ENCODE data around the gene EIF2S3. TPM values are rescaled to one million over a fixed set of nuclear protein-coding genes. Genes with fewer than 3 reads are reported as not detected.

Gene EIF2S3
- total and polyA plus RNA-seq, 2 of the 8 experiments (the other 6 are each of a cell fraction or from before 2014, with no cell fraction given): 65.5 to 259 TPM

DNA sequence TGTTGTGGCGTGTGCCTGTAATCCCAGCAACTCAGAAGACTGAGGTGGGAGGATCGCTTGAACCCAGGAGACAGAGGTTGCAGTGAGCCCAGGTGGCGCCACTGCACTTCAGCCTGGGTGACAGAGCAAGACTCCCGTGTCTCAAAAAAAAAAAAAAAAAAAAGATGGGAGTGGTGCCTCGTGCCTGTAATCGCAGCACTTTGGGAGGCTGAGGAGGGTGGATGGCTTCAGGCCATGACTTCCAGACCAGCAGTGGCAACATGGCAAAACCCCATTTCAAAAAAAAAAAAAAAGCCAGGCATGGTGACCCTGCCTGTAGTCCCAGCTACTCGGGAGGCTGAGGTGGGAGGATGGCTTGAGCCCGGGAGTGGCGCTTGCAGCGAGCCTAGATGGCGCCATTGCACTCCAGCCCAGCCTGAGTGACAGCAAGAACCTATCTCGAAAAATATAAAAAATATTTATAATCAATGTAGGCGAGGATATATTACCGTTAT is 27.0 kb downstream of the EIF2S3 start:
- CTCF ChIA-PET (ENCODE audit: partially characterized antibody): interaction anchor here (0.6 to 1.5 kb wide), 9 partner anchors 13 to 309 kb away, joined by 3 to 4 read pairs (median 3); no protein-coding TSS in a partner anchor
- Histone ChIP-seq H2BK15ac (ENCODE audit: low read length) (no peak overlapping the region), H3K9ac (replicated peaks in 1 of 4; ENCODE audit: extremely low read depth in 1 of 4, low read depth in 3 of 4, low read length in 3 of 4) (no peak overlapping the region), H3K4me2 (ENCODE audit: insufficient read depth in 1 of 2, low read depth in 2 of 2, low read length in 2 of 2) (0 out of 4 replicates have a peak overlapping the region, but pooled peaks of 1 of the 2 experiments have one; percentile 33), H3K27me3 (replicated peaks in 1 of 4; ENCODE audit: control insufficient read depth in 3 of 4, extremely low read depth in 1 of 4, insufficient read depth in 3 of 4, low read length in 3 of 4) (no peaks in the 10 kb centered on the region), H2BK120ac (replicated peaks; ENCODE audit: low read depth, low read length) (no peak overlapping the region), H3K27ac (ENCODE audit: low read depth, low read length) (no peak overlapping the region), H2AFZ (ENCODE audit: low read length) (no peak overlapping the region), H3K79me2 (ENCODE audit: control insufficient read depth in 1 of 2, insufficient read depth in 2 of 2, low read length in 2 of 2) (no peaks in the 10 kb centered on the region), H3K4me3 (ENCODE audit: extremely low read depth in 1 of 4, insufficient read depth in 2 of 4, low read depth in 3 of 4, low read length in 4 of 4) (no peak overlapping the region), H3K4me1 (replicated peaks in 1 of 4; ENCODE audit: control insufficient read depth in 3 of 4, insufficient read depth in 4 of 4, low read length in 3 of 4) (no peaks in the 10 kb centered on the region), H3K18ac (ENCODE audit: extremely low read depth, low read length) (no peak overlapping the region), H4K20me1 (replicated peaks in 1 of 2; ENCODE audit: control insufficient read depth in 1 of 2, insufficient read depth in 2 of 2, low read length in 2 of 2) (no peaks in the 10 kb centered on the region), H2BK12ac (ENCODE audit: low read depth, low read length) (no peak overlapping the region), H2BK5ac (ENCODE audit: low read depth, low read length) (no peak overlapping the region), H2BK20ac (ENCODE audit: low read length) (no peak overlapping the region), H3K36me3 (ENCODE audit: control insufficient read depth in 2 of 4, insufficient read depth in 4 of 4, low read length in 3 of 4) (peaks cover 0 to 13% (median 3%) of the 10 kb centered on the region in 4 experiments; a peak in 4 of 8 replicates), H3K9me3 (ENCODE audit: insufficient read depth in 2 of 2, low read depth in 1 of 2, low read length in 1 of 2) (no peaks in the 10 kb centered on the region), H2AK5ac (ENCODE audit: low read depth, low read length) (no peak overlapping the region), H3K14ac (ENCODE audit: insufficient read length) (no peak overlapping the region), H3K56ac (replicated peaks; ENCODE audit: insufficient read length, low read depth, low read length) (no peak overlapping the region), H3K23ac (ENCODE audit: insufficient read length) (no peak overlapping the region), H3K79me1 (ENCODE audit: low read depth, low read length) (no peaks in the 10 kb centered on the region), H4K91ac (replicated peaks; ENCODE audit: insufficient read length, low read length) (no peak overlapping the region), H3K23me2 (ENCODE audit: low read depth, low read length) (no peaks in the 10 kb centered on the region), H4K5ac (ENCODE audit: insufficient read length, low read depth, low read length) (no peak overlapping the region), H3K4ac (replicated peaks; ENCODE audit: insufficient read length, low read depth, low read length) (no peak overlapping the region), H4K8ac (ENCODE audit: extremely low read depth, insufficient read depth, low read length) (no peak overlapping the region)
- POLR2A ChIA-PET (ENCODE audit: partially characterized antibody): interaction anchor here (0.6 to 1.7 kb wide), 2 partner anchors 122 to 161 kb away, joined by 3 read pairs; no protein-coding TSS in a partner anchor
- TF ChIP-seq, protein P1, sequence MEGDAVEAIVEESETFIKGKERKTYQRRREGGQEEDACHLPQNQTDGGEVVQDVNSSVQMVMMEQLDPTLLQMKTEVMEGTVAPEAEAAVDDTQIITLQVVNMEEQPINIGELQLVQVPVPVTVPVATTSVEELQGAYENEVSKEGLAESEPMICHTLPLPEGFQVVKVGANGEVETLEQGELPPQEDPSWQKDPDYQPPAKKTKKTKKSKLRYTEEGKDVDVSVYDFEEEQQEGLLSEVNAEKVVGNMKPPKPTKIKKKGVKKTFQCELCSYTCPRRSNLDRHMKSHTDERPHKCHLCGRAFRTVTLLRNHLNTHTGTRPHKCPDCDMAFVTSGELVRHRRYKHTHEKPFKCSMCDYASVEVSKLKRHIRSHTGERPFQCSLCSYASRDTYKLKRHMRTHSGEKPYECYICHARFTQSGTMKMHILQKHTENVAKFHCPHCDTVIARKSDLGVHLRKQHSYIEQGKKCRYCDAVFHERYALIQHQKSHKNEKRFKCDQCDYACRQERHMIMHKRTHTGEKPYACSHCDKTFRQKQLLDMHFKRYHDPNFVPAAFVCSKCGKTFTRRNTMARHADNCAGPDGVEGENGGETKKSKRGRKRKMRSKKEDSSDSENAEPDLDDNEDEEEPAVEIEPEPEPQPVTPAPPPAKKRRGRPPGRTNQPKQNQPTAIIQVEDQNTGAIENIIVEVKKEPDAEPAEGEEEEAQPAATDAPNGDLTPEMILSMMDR (IDR thresholded peaks at IDR 0.05; ENCODE audit: control extremely low read depth in 1 of 3, insufficient read depth in 1 of 3, low read depth in 1 of 3, low read length in 3 of 3): peak in 2 of 3 experiments; percentile 30 to 49; a peak in 2 of 4 replicates
- TF ChIP-seq RAD21 (IDR thresholded peaks at IDR 0.05 in 1 of 2, conservative IDR thresholded peaks at IDR 0.05 in 1 of 2; ENCODE audit: low read depth in 2 of 2, low read length in 2 of 2) (peak; percentile 47 to 55), EZH2 (IDR thresholded peaks at IDR 0.05; ENCODE audit: low read depth, low read length, severe bottlenecking) (no peak)
- DNase-seq (ENCODE audit: low read depth in 1 of 2, low spot score in 2 of 2) (peak; percentile 9 to 49), FAIRE-seq (no peak)
- 29% methylated on average over 7 of the region's 14 CpGs; no CpG with 5 or more reads in 1 of the 2 experiments for WGBS, 2 experiments (ENCODE audit: extremely low coverage in 1 of 2, insufficient coverage in 1 of 2, insufficient read length in 1 of 2, insufficient replicate concordance in 2 of 2, low coverage in 1 of 2, low lambda C conversion rate in 2 of 2, missing lambda C conversion rate in 1 of 2)

Data from H1 (cell line).